IPS-15b (cell line): ENCODE data around the gene MCMBP.

Experiments used
- H3K27me3 ChIP-seq: one replicate; pipeline ENCODE4 v1.6.1; 2013; ENCODE audit warnings: low read length; ENCODE audit not compliant: control insufficient read depth, insufficient read depth
- H3K36me3 ChIP-seq: one replicate; pipeline ENCODE4 v1.6.1; 2013; ENCODE audit warnings: low read length; ENCODE audit not compliant: control insufficient read depth, insufficient read depth
- H3K4me1 ChIP-seq: one replicate; pipeline ENCODE4 v1.6.1; 2013; ENCODE audit warnings: mild to moderate bottlenecking, low read length; ENCODE audit not compliant: control insufficient read depth, insufficient read depth
- H3K4me3 ChIP-seq: one replicate; pipeline ENCODE4 v1.5.1; 2013; ENCODE audit warnings: low read depth, low read length
- H3K9ac ChIP-seq: one replicate; pipeline ENCODE4 v1.6.1; 2013; ENCODE audit warnings: low read depth, mild to moderate bottlenecking, low read length
- H3K9me3 ChIP-seq: one replicate; pipeline ENCODE4 v1.6.1; 2013; ENCODE audit warnings: mild to moderate bottlenecking, low read length; ENCODE audit not compliant: control insufficient read depth, insufficient read depth

The MCMBP gene

GRCh38 chr10:119821182-119821581, 51.5 kb downstream of the MCMBP start:
- H3K9me3 ChIP-seq: no peaks in the 10 kb centered on the region
- H3K9ac ChIP-seq: no peak overlapping the region
- H3K4me3 ChIP-seq: no peak overlapping the region
- H3K36me3 ChIP-seq: no peaks in the 10 kb centered on the region
- H3K4me1 ChIP-seq: peaks cover 7% of the 10 kb centered on the region
- H3K27me3 ChIP-seq: no peaks in the 10 kb centered on the region

DNA sequence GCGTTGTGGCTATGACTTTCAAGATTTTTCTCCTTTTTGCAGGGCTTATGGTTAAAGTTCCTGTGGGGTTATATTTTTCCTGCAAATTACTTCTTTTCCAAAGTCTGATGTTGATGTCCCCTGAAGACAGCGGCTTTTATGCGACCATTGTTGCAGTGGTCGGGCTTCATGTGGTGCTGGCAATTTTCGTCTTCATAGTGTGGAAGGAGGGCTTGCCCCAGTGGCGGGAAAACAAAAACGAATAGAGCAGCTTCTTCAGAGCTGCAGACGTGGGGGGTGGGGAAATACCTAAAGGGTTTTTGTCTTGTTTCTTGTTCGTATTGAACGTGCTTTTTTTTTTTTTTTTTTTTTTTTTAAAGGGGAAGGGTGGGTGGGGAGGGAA, 53.8 kb downstream of the MCMBP start:
- no peak overlapping the region for H3K4me3 ChIP-seq
- no peaks in the 10 kb centered on the region for H3K9me3 ChIP-seq
- H3K27me3 ChIP-seq: no peaks in the 10 kb centered on the region
- H3K4me1 ChIP-seq: peaks cover 7% of the 10 kb centered on the region
- H3K36me3 ChIP-seq: no peaks in the 10 kb centered on the region
- no peak overlapping the region for H3K9ac ChIP-seq

- no peaks in the 10 kb centered on the region for H3K9me3 ChIP-seq
- no peaks in the 10 kb centered on the region for H3K36me3 ChIP-seq
Observed at GRCh38 chr10:119817991-119818888, 54.4 kb downstream of the MCMBP start.

GRCh38 chr10:119815671-119816070, 57.0 kb downstream of the MCMBP start:
- Histone ChIP-seq H3K36me3 (peaks cover 3% of the 10 kb centered on the region), H3K9me3 (no peaks in the 10 kb centered on the region), H3K27me3 (no peaks in the 10 kb centered on the region), H3K9ac (no peak overlapping the region), H3K4me3 (no peak overlapping the region), H3K4me1 (peaks cover 7% of the 10 kb centered on the region)

More at GRCh38 chr10:119817991-119818888, 54.4 kb downstream of the MCMBP start:
- peaks cover 7% of the 10 kb centered on the region for H3K4me1 ChIP-seq
- no peaks in the 10 kb centered on the region for H3K27me3 ChIP-seq
- no peak overlapping the region for H3K9ac ChIP-seq
- H3K4me3 ChIP-seq: no peak overlapping the region

- Histone ChIP-seq H3K9me3 (no peaks in the 10 kb centered on the region), H3K9ac (no peak overlapping the region), H3K36me3 (peaks cover 3% of the 10 kb centered on the region), H3K4me1 (peaks cover 4% of the 10 kb centered on the region), H3K4me3 (no peak overlapping the region), H3K27me3 (no peaks in the 10 kb centered on the region)
Observed at GRCh38 chr10:119812684-119813083, 60.0 kb downstream of the MCMBP start.

- H3K4me3 ChIP-seq: no peak overlapping the region
Observed at GRCh38 chr10:119811122-119811521, 61.5 kb downstream of the MCMBP start.

DNA sequence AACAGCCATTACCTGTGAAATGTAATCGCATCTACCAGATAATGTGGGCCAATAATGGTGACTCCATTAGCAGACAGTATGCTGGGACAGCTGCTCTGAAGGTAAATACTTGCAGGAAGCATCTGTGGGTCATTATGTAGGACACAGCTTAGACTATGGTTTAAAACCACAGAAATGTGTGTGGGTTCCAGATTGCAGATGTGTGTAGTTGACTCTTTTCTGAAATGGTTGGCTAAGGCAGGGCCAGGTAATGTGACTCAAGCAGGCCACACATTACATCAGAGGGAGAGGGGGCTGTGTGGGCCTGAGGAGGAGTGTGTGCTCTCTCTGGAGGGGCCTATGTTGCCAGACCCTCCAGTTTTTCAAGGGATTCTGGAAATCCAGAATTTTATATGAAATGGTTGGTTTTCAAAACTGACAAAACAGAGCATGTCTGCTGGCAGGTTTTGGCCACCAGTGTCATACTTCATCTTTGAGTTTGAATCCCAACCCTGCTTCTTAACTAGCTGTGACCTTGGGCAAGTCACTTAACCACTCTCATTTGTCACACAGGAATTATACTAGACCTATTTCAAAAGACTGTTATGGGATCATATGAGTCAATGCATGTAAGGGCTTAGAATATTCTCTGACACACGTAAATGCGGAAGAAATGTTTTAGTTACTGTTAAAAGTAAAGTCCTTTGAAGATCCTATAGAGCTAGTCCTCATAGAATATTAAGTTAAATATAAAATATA, 64.5 kb downstream of the MCMBP start:
- no peak overlapping the region for H3K9ac ChIP-seq
- H3K4me3 ChIP-seq: no peak overlapping the region
- H3K9me3 ChIP-seq: no peaks in the 10 kb centered on the region
- H3K36me3 ChIP-seq: peaks cover 3% of the 10 kb centered on the region
- no peaks in the 10 kb centered on the region for H3K4me1 ChIP-seq
- no peaks in the 10 kb centered on the region for H3K27me3 ChIP-seq

More at GRCh38 chr10:119811122-119811521, 61.5 kb downstream of the MCMBP start:
- Histone ChIP-seq H3K27me3 (no peaks in the 10 kb centered on the region), H3K9ac (no peak overlapping the region), H3K36me3 (peaks cover 3% of the 10 kb centered on the region), H3K4me1 (no peaks in the 10 kb centered on the region), H3K9me3 (no peaks in the 10 kb centered on the region)

- H3K9ac ChIP-seq: no peak overlapping the region
- no peaks in the 10 kb centered on the region for H3K36me3 ChIP-seq
- no peaks in the 10 kb centered on the region for H3K4me1 ChIP-seq
- no peaks in the 10 kb centered on the region for H3K9me3 ChIP-seq
- H3K4me3 ChIP-seq: no peak overlapping the region
- no peaks in the 10 kb centered on the region for H3K27me3 ChIP-seq
Observed at GRCh38 chr10:119806334-119807130, 66.1 kb downstream of the MCMBP start.

DNA sequence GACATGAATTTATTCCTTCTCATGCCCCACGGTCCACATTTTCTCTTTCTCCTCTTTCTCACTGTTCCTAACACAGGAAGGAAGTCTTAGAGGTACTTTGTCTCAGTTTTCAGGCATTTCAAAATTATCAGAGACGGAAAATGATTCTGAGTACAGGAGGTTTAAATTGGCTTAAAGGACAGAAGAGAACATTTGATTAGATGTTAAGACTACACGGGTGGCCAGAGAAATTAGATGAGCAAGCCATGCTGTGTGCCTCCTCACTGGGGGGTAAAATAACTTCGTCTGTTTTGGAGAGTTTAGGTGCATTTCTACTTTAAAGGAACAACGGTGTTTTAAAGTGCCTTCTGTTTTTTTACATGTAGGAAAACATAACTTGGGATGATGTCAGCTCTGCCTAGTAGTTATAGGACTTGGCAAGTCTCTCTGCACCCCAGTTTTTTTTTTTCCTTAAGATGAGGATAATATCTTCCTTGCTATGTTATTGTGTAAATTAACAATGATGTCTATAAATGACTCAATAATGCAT, 66.9 kb downstream of the MCMBP start:
- H3K4me1 ChIP-seq: no peaks in the 10 kb centered on the region
- H3K4me3 ChIP-seq: no peak overlapping the region
- no peak overlapping the region for H3K9ac ChIP-seq
- no peaks in the 10 kb centered on the region for H3K36me3 ChIP-seq
- H3K9me3 ChIP-seq: no peaks in the 10 kb centered on the region
- H3K27me3 ChIP-seq: no peaks in the 10 kb centered on the region

GRCh38 chr10:119803264-119803663, 69.4 kb downstream of the MCMBP start:
- no peaks in the 10 kb centered on the region for H3K9me3 ChIP-seq

DNA sequence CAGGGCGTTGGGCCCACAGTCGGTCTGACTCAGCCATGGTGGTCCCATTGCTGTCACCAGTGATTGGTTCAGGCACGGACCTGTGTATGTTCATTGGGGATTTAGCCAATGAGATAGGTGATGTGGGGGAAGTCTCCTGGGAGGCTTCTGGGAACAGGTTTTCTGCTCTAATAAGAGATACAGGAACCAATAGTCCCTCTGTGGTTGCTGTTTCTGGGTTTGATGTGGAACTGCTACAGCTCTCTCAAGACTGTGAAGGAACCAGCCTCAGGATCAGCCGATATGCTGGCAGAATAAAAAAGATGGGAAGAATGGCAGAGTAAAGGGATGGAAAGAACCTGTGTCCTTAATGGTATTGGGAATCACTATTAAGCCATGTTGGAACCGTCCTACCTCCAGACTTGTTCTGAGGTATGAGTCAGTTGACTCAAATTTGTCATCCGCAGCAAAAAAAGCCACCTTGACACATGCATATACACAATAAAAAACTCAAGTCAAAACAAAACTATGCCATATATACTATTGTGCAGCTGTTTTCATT, 70.6 kb downstream of the MCMBP start:
- Histone ChIP-seq H3K9me3 (no peaks in the 10 kb centered on the region), H3K27me3 (no peaks in the 10 kb centered on the region), H3K36me3 (no peaks in the 10 kb centered on the region), H3K4me1 (no peaks in the 10 kb centered on the region), H3K4me3 (no peak overlapping the region), H3K9ac (no peak overlapping the region)

More at GRCh38 chr10:119803264-119803663, 69.4 kb downstream of the MCMBP start:
- Histone ChIP-seq H3K36me3 (no peaks in the 10 kb centered on the region), H3K4me1 (no peaks in the 10 kb centered on the region), H3K9ac (no peak overlapping the region), H3K4me3 (no peak overlapping the region), H3K27me3 (no peaks in the 10 kb centered on the region)
